Endothelial cell of umbilical vein (primary cell): ENCODE results near the gene DNAJC11. TPM values are rescaled to one million over a fixed set of nuclear protein-coding genes. Genes with fewer than 3 reads are reported as not detected.

Experiments
- BruUV-seq: library from RNA; stranded (reverse); fragments of 400-500 nt; replicated peaks from 2 replicates; lab custom pipeline; 2021; lab: Mats Ljungman, UMichigan
- CTCF ChIA-PET: fragments of 300-600, 350-600 bp; sonication (Branson Sonifier 250); formaldehyde crosslinking; loops from one replicate; lab custom pipeline; 2021; ENCODE audit warnings: antibody characterized with exemption, inconsistent platforms; lab: Charles Lee
- POLR2A ChIA-PET: fragments of 300-600, 350-600 bp; sonication (Branson Sonifier 250); formaldehyde crosslinking; loops from one replicate; lab custom pipeline; 2021; ENCODE audit warnings: antibody characterized with exemption, inconsistent platforms; lab: Charles Lee
- DNase-seq: peaks from one replicate; pipeline ENCODE4 v3.0.0-alpha.2; 2011; ENCODE audit warnings: low read depth, low spot score
- FAIRE-seq: peaks from 2 replicates; lab custom pipeline; 2011; peaks lifted over from hg19 to GRCh38; lab: Jason Lieb, UNC
- H2AFZ ChIP-seq: 2 replicates; pipeline ENCODE4 v1.6.0; 2012; ENCODE audit warnings: low read depth, low read length, control low read depth, inconsistent platforms
- H3K27ac ChIP-seq: 2 replicates; pipeline ENCODE4 v1.5.1; 2011; ENCODE audit warnings: low read depth, mild to moderate bottlenecking, control low read depth, low read length, moderate library complexity; ENCODE audit not compliant: insufficient read depth
- H3K27me3 ChIP-seq, 2 experiments: 2 replicates each; pipeline versions ENCODE4 v1.6.0 to v1.6.1; 2011; ENCODE audit warnings: low read length in 2 of 2, mixed read lengths in 1 of 2; ENCODE audit not compliant: control insufficient read depth in 2 of 2, insufficient read depth in 2 of 2
- H3K36me3 ChIP-seq, 2 experiments: 2 replicates in 1 of 2; 3 replicates in 1 of 2; pipeline ENCODE4 v1.5.1; 2011; ENCODE audit warnings: low read length in 2 of 2, mild to moderate bottlenecking in 1 of 2, moderate library complexity in 1 of 2; ENCODE audit not compliant: control insufficient read depth in 2 of 2, insufficient read depth in 2 of 2; ENCODE audit errors: extremely low read depth in 1 of 2
- H3K4me1 ChIP-seq: 3 replicates; pipeline ENCODE4 v1.5.1; 2011; ENCODE audit warnings: mild to moderate bottlenecking, low read length; ENCODE audit not compliant: control insufficient read depth, insufficient read depth; ENCODE audit errors: extremely low read depth
- H3K4me2 ChIP-seq: 2 replicates; pipeline ENCODE4 v1.6.1; 2011; ENCODE audit warnings: low read length, control low read depth, mixed read lengths; ENCODE audit not compliant: insufficient read depth
- H3K4me3 ChIP-seq, 3 experiments: fragments of 200-600 bp in 1 of 3; sonication (generic), shearing (Covaris generic) in 1 of 3; replicated peaks in 1 of 3; 2 replicates each; pipeline ENCODE4 v1.5.1; 2011 to 2016; ENCODE audit warnings: control low read depth in 3 of 3, low read length in 3 of 3, mild to moderate bottlenecking in 2 of 3, inconsistent platforms in 1 of 3, low read depth in 1 of 3, moderate library complexity in 1 of 3; ENCODE audit not compliant: insufficient read depth in 1 of 3
- H3K79me2 ChIP-seq: 2 replicates; pipeline ENCODE4 v1.6.0; 2012; ENCODE audit warnings: low read length, inconsistent platforms; ENCODE audit not compliant: control insufficient read depth, insufficient read depth
- H3K9ac ChIP-seq: replicated peaks from 2 replicates; pipeline ENCODE3; 2011; ENCODE audit warnings: low read length, control low read depth; ENCODE audit not compliant: insufficient read depth; ENCODE audit errors: extremely low read depth
- H3K9me1 ChIP-seq: replicated peaks from 3 replicates; pipeline ENCODE4 v1.6.0; 2011; ENCODE audit warnings: mild to moderate bottlenecking, low read length; ENCODE audit not compliant: control insufficient read depth, insufficient read depth; ENCODE audit errors: extremely low read depth
- H3K9me3 ChIP-seq: replicated peaks from 2 replicates; pipeline ENCODE4 v1.5.1; 2012; ENCODE audit warnings: low read length, inconsistent platforms; ENCODE audit not compliant: control insufficient read depth, insufficient read depth
- H4K20me1 ChIP-seq: replicated peaks from 2 replicates; pipeline ENCODE3; 2011; ENCODE audit warnings: mild to moderate bottlenecking, low read length; ENCODE audit not compliant: control insufficient read depth, insufficient read depth; ENCODE audit errors: extremely low read depth
- EZH2 ChIP-seq: IDR thresholded peaks from 2 replicates; pipeline ENCODE4 v1.6.1; 2012; ENCODE audit warnings: borderline replicate concordance, low read depth, mild to moderate bottlenecking, moderate library complexity, low read length, inconsistent platforms; ENCODE audit not compliant: severe bottlenecking
- FOS ChIP-seq: IDR thresholded peaks from 2 replicates; pipeline ENCODE4 v1.6.1; 2011; ENCODE audit warnings: mild to moderate bottlenecking, low read length, moderate library complexity, borderline replicate concordance; ENCODE audit not compliant: insufficient read depth
- GATA2 ChIP-seq: IDR thresholded peaks from 2 replicates; pipeline ENCODE4 v1.7.0; 2011; ENCODE audit warnings: low read depth, mild to moderate bottlenecking, moderate library complexity, mixed read lengths, low read length; ENCODE audit not compliant: insufficient read length, insufficient read depth
- JUN ChIP-seq: IDR thresholded peaks from 2 replicates; pipeline ENCODE4 v1.6.1; 2011; ENCODE audit warnings: borderline replicate concordance, low read depth; ENCODE audit not compliant: insufficient read length, insufficient read depth
- MYC ChIP-seq: IDR thresholded peaks from one replicate; pipeline ENCODE4 v1.6.1; 2011; ENCODE audit warnings: mild to moderate bottlenecking, low read depth, low read length
- POLR2A ChIP-seq: IDR thresholded peaks from 2 replicates; pipeline ENCODE4 v1.6.1; 2012; ENCODE audit warnings: low read depth, mild to moderate bottlenecking, control low read depth, low read length
- POLR2AphosphoS5 ChIP-seq: IDR thresholded peaks from 2 replicates; pipeline ENCODE4 v1.6.1; 2012; ENCODE audit warnings: low read depth, mild to moderate bottlenecking, control low read depth, low read length, moderate library complexity; ENCODE audit not compliant: insufficient read depth
- dilution Hi-C: fragments of 300-500 bp; cut with MboI; formaldehyde crosslinking; loops from one replicate; pipeline ENCODE4 v1.15.0; 2019; ENCODE audit warnings: low sequenced_read_pairs; ENCODE audit not compliant: extremely low pct_ligation_motif_present
- intact Hi-C: fragments of 100-400 bp; cut with micrococcal nuclease; formaldehyde crosslinking; loops from one replicate; pipeline ENCODE4 v1.10.0; 2022
- polyA plus RNA-seq, 4 experiments: library from polyadenylated mRNA; depleted of rRNA in 3 of 4; stranded (reverse) in 3 of 4; unstranded in 1 of 4; fragments of >200 nt; gene quantifications; 2 replicates each; pipeline versions ENCODE4 v1.2.1 to v1.2.3, GENCODE V29; 2011 to 2012; ENCODE audit warnings: missing spikeins in 1 of 4
- total RNA-seq: library from RNA; stranded (reverse); gene quantifications from 2 replicates; pipeline ENCODE4 v1.2.3, GENCODE V29; 2021
- TF ChIP-seq, protein P1 (sequence below), 2 donors: IDR thresholded peaks; 1 replicate in 1 of 2; 2 replicates in 1 of 2; pipeline ENCODE4 v1.5.1; 2011; ENCODE audit warnings: low read length in 2 of 2, mild to moderate bottlenecking in 2 of 2, moderate library complexity in 2 of 2, control low read depth in 1 of 2, inconsistent platforms in 1 of 2, low read depth in 1 of 2; ENCODE audit not compliant: insufficient read depth in 1 of 2; ENCODE audit errors: extremely low read depth in 1 of 2
- TF ChIP-seq, protein P2 (sequence below): IDR thresholded peaks from 2 replicates; pipeline ENCODE4 v1.6.1; 2011; ENCODE audit not compliant: insufficient read depth, insufficient read length

The DNAJC11 gene
- total and polyA plus RNA-seq, 2 donors (not counting 3 experiments of a cell fraction or from before 2014, with no cell fraction given) = 31.1 to 64.3 TPM

DNA sequence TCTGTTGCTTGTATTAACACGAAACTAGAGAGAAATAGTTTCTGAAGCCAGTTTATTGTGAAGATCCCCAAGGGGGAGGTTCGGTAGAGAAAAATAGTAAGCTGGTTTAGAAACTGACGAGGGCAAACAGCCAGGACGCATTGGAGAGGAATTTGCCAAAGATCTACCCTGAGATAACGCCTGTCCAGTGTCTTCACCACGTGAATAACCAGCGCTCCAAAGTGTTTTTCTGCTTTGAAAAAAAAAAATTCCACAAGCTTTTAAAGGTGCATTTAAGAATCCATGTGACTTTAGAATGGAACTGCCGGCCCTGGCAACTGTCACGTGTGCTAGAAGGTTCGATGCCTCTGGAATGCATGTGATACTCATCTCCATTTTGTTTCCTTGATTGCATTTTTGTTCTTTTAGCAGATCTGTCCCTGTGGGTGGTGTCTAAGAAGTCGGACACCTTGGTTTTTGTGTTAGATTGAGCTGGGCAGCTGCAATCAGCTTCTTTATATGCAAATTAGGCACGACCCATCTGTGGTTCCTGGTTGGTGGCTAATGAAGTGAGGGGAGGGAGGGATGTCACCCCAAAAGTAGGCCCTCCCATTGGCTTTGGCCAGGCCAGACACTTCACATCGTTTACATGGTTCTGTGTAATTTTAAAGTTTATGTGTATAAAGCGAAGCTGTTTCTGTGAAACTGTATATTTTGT lies 78.2 kb downstream of the DNAJC11 start:
- no TSS peak for BruUV-seq
- Histone ChIP-seq H2AFZ (no peak overlapping the region), H3K4me1 (peaks cover 4% of the 10 kb centered on the region), H3K4me3 (no peak overlapping the region), H4K20me1 (no peaks in the 10 kb centered on the region), H3K27ac (no peak overlapping the region), H3K9me3 (no peaks in the 10 kb centered on the region), H3K27me3 (no peaks in the 10 kb centered on the region), H3K4me2 (no peak overlapping the region), H3K9me1 (no peaks in the 10 kb centered on the region), H3K9ac (no peak overlapping the region), H3K36me3 (peaks cover 17 to 27% of the 10 kb centered on the region in 2 experiments), H3K79me2 (peaks cover 25% of the 10 kb centered on the region)
- dilution Hi-C loops (no loop called here), intact Hi-C loops (no loop called here)
- no peak for DNase-seq
- POLR2A ChIA-PET = no interaction called here
- TF ChIP-seq, protein P1, sequence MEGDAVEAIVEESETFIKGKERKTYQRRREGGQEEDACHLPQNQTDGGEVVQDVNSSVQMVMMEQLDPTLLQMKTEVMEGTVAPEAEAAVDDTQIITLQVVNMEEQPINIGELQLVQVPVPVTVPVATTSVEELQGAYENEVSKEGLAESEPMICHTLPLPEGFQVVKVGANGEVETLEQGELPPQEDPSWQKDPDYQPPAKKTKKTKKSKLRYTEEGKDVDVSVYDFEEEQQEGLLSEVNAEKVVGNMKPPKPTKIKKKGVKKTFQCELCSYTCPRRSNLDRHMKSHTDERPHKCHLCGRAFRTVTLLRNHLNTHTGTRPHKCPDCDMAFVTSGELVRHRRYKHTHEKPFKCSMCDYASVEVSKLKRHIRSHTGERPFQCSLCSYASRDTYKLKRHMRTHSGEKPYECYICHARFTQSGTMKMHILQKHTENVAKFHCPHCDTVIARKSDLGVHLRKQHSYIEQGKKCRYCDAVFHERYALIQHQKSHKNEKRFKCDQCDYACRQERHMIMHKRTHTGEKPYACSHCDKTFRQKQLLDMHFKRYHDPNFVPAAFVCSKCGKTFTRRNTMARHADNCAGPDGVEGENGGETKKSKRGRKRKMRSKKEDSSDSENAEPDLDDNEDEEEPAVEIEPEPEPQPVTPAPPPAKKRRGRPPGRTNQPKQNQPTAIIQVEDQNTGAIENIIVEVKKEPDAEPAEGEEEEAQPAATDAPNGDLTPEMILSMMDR (IDR thresholded peaks at IDR 0.05; ENCODE audit: extremely low read depth in 1 of 2, insufficient read depth in 1 of 2, low read depth in 1 of 2, low read length in 2 of 2) = no peak
- TF ChIP-seq, protein P2, sequence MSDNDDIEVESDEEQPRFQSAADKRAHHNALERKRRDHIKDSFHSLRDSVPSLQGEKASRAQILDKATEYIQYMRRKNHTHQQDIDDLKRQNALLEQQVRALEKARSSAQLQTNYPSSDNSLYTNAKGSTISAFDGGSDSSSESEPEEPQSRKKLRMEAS = no peak
- no peak for TF ChIP-seq POLR2AphosphoS5
- TF ChIP-seq GATA2 = no peak
- no peak for TF ChIP-seq POLR2A
- no peak for TF ChIP-seq MYC
- no peak for TF ChIP-seq EZH2
- TF ChIP-seq JUN = no peak
- TF ChIP-seq FOS = no peak
- FAIRE-seq = no peak
- CTCF ChIA-PET = interaction anchor here (1.2 to 1.5 kb wide), 4 partner anchors 8 to 69 kb away, joined by 3 to 5 read pairs (median 4); partner anchors contain the start of gene NOL9
